Measurements from ENCODE around the gene GNPDA2.

GNPDA2 gene

DNA sequence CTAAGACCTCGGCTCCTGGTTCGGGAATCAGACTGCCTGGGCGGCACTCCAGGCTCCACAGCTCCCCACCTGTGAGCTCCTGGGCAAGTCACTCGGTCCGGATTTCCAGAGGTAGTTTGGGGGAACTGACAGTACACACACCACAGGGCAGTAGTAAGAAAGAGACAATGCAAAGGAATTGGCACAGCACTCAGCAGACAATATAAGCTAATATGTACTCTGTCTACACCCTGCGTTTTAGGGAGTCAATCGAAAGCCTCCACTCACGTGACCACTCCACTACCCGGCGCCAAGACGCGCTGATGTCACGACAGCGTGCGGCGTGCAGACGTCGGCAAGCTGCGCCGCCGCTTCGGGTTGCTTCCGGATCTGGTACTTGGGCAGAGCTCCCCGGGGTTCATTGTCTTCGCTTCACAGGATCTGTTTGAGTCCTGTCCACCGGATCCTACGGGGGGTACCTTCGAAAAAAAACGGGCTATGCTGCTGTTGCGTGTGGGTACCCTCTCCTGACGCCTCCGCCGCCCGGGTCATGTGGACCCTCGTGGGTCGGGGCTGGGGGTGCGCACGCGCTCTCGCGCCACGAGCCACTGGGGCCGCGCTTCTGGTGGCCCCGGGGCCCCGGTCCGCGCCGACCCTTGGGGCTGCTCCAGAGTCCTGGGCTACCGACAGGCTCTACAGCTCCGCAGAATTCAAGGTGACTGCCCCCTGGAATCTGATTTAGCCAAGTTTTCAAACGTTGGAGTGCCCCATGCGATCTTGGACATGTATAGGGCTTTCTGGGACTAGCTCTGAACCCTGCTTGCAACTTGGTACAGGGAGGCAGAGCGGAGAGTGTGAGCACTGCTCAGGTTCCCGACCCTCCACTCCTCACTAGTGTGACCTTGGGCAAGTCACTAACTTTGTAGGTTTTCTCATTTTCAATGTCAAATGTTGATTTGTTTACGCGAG is 48.0 kb downstream of the GNPDA2 start, which contains the start of gene GUF1:
GUF1 (plus strand) TSS at position 327 of the 948 bp plus-strand sequence; CDS start at position 530, 203 bp downstream.
- peak; percentile 38 for DNase-seq

DNA sequence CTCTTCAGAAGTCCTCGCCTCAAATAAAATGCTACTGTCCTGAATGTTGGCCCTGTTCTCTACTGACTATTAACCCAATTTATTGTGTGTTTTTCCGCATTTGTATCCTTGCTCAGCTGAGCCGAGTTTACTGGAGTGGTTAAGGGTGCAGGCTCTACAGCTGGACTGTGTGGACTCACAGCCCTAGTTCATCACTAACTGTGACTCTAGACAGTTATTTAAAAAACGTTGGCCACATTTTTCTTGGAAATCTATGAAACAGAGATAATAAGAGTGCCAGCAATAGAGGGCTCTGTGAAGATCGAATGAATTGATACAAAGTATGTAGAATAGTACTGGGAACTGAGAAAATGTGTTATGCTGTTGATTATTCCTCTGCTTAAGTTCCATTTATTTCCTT is 51.0 kb downstream of the GNPDA2 start:
- DNase-seq: no peak

DNA sequence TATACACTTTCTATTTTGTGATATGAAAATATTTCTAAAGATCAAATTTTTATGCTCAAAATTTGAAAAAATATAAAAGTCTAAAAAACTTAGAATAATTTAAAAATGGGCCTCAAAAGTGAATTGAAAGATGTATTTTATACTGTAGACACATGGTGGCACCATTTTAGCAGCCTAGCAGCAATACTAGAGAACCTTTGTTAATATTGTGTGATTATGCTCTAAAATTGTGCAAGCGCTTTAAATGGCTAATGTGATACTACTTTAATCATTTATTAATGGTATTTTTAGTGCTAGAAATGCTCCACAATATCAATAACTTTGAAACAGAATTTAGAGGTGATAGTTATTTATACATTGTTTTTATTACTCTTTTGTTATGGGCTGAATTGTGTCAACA is 51.9 kb downstream of the GNPDA2 start:
- no peak for DNase-seq

DNA sequence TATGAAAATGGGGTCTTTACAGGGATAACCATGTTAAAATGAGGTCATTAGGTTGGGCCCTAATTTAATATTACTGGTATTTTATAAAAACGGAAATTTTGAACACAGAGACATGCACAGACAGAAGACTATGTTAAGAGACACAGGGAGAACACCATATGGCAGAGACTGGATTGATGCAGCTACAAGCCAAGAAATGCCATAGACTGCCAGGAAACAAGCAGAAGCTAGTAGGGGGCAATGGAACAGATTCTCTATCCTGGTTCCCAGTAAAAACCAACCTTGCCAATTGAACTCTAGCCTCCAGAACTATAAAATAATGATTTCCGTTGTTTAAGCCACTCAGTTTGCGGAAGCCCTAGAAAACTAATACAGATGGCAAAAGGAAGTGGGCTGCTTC is 54.7 kb downstream of the GNPDA2 start:
- DNase-seq: no peak

- DNase-seq: no peak
These were observed 55.7 kb downstream of the GNPDA2 start for GRCh38 chr4:44670506-44671199.

GRCh38 chr4:44668526-44668925 is 57.8 kb downstream of the GNPDA2 start:
- DNase-seq: no peak

- no peak for DNase-seq
These were observed 62.7 kb downstream of the GNPDA2 start for GRCh38 chr4:44663539-44664263.

GRCh38 chr4:44662623-44663005 is 63.7 kb downstream of the GNPDA2 start:
- no peak for DNase-seq

- DNase-seq: no peak
These were observed 64.3 kb downstream of the GNPDA2 start for GRCh38 chr4:44661940-44662622.

GRCh38 chr4:44660396-44660795 is 66.0 kb downstream of the GNPDA2 start:
- no peak for DNase-seq

- no peak for DNase-seq
These were observed 74.4 kb downstream of the GNPDA2 start for GRCh38 chr4:44652002-44652401.

All from DMS 273 treated with DMSO at 0.1 percent for 48 hours (cell line).